Measurements from ENCODE around the gene MTHFSD.

DNA sequence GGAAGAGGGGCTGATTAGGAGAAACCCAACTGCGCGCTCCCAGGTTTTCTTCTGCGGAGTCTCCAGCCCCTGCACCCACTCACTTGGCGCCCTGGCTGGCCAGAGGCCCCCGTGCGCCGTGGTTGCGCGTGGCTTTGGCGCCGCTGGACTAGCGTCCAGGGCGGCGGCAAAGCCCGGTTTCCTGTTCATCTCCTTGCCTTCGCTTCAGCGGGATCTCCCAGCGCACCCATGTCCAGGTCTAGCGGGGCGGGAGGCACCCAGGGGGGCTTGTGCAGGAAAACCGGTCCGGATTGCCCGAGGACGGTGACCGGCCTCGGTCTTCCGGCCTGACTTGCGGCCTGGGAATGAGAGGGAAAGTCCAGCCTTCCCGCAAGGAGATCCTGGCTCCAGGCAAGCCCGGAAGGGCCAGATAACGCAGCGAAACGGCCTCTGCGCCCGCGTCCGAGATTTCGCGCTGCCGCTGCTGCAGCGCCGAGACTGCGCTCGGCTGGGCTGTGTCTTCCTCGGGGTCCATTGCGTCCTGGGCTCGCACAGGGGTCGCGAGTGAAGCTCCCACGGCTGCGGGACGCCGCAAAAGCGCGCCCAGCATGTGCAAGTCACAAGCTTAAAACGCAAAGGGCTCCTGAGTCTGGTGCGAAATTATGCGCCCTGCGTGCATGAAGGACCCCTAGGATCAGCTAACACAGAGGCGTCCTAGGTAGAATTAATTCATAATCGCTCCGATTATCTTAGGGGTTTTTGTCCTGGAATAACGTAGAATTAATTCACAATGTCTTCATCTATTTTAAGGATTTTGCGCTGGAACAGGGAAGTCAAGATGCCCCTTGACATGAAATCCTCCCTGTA, 39.0 kb downstream of the MTHFSD start:
- no peak for TF ChIP-seq CTCF (IDR thresholded peaks at IDR 0.05)
- TF ChIP-seq POLR2A (IDR thresholded peaks at IDR 0.05), result no peak
